Calu3 (cell line): Measurements from ENCODE around the gene EGLN1. TPM values are rescaled to one million over a fixed set of nuclear protein-coding genes. Genes with fewer than 3 reads are reported as not detected.

ENCODE experiments used
- BruUV-seq: library from RNA; stranded (reverse); fragments of 400-500 nt; replicated peaks from 2 replicates; lab custom pipeline; 2021; lab: Mats Ljungman, UMichigan
- CTCF ChIA-PET: fragments of 300-600 bp; sonication (Branson Sonifier 250); formaldehyde crosslinking; loops from one replicate; lab custom pipeline; 2022; ENCODE audit warnings: antibody characterized with exemption; lab: Charles Lee
- DNase-seq: peaks from one replicate; pipeline ENCODE4 v3.0.0; 2022
- H3K27ac Mint-ChIP-seq: one replicate; pipeline ENCODE4 v1.8.0; 2022; ENCODE audit warnings: mixed read lengths; ENCODE audit not compliant: unreplicated experiment
- H3K27me3 Mint-ChIP-seq: one replicate; pipeline ENCODE4 v1.8.0; 2022; ENCODE audit warnings: mixed read lengths; ENCODE audit not compliant: unreplicated experiment
- H3K36me3 Mint-ChIP-seq: one replicate; pipeline ENCODE4 v1.8.0; 2022; ENCODE audit warnings: mild to moderate bottlenecking, moderate library complexity, mixed read lengths; ENCODE audit not compliant: insufficient read depth, unreplicated experiment
- H3K4me1 Mint-ChIP-seq: one replicate; pipeline ENCODE4 v1.8.0; 2022; ENCODE audit warnings: mild to moderate bottlenecking, low read depth, mixed read lengths; ENCODE audit not compliant: unreplicated experiment
- H3K4me3 Mint-ChIP-seq: one replicate; pipeline ENCODE4 v1.8.0; 2022; ENCODE audit warnings: mild to moderate bottlenecking, low read depth, moderate library complexity, mixed read lengths; ENCODE audit not compliant: unreplicated experiment
- H3K9me3 Mint-ChIP-seq: one replicate; pipeline ENCODE4 v1.8.0; 2022; ENCODE audit warnings: low read depth, mixed read lengths; ENCODE audit not compliant: unreplicated experiment
- intact Hi-C: fragments of 100-400 bp; cut with micrococcal nuclease; formaldehyde crosslinking; loops from one replicate; pipeline ENCODE4 v1.10.0; 2022; ENCODE audit not compliant: unreplicated experiment
- total RNA-seq: library from RNA; stranded (reverse); gene quantifications from 2 replicates; pipeline ENCODE4 v1.2.3, GENCODE V29; 2022
- TF ChIP-seq, protein P1 (sequence below): fragments of 200-600 bp; IDR thresholded peaks from one replicate; pipeline ENCODE4 v1.8.0; 2022; ENCODE audit warnings: antibody characterized with exemption; ENCODE audit not compliant: unreplicated experiment

EGLN1 gene
- total RNA-seq, 1 experiment from 2014 or later: 34.9 TPM

DNA sequence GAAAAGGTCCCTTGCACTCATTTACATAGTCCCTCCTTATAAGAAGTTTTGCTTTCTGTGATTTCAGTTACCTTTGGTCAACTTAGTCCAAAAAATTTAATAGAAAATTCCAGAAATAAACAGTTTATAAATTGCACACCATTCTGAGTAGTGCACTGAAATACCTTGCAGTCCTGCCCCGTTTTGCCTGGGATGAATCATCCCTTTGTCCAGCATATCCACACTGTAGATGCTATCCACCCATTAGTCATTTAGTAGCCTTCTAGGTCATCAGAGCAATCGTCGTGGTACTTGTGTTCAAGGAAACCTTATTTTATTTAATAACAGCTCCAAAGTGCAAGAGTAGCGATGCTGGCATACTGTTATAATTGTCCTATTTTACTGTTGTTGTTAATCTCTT lies 46.0 kb downstream of the EGLN1 start:
- BruUV-seq: no TSS peak
- H3K4me3 Mint-ChIP-seq: no peak overlapping the region
- DNase-seq: no peak
- peaks cover 21% of the 10 kb centered on the region for H3K4me1 Mint-ChIP-seq
- CTCF ChIA-PET: no interaction called here
- no peak overlapping the region for H3K27ac Mint-ChIP-seq
- intact Hi-C loops: no loop called here
- H3K9me3 Mint-ChIP-seq: no peaks in the 10 kb centered on the region
- H3K27me3 Mint-ChIP-seq: no peaks in the 10 kb centered on the region
- TF ChIP-seq, protein P1, sequence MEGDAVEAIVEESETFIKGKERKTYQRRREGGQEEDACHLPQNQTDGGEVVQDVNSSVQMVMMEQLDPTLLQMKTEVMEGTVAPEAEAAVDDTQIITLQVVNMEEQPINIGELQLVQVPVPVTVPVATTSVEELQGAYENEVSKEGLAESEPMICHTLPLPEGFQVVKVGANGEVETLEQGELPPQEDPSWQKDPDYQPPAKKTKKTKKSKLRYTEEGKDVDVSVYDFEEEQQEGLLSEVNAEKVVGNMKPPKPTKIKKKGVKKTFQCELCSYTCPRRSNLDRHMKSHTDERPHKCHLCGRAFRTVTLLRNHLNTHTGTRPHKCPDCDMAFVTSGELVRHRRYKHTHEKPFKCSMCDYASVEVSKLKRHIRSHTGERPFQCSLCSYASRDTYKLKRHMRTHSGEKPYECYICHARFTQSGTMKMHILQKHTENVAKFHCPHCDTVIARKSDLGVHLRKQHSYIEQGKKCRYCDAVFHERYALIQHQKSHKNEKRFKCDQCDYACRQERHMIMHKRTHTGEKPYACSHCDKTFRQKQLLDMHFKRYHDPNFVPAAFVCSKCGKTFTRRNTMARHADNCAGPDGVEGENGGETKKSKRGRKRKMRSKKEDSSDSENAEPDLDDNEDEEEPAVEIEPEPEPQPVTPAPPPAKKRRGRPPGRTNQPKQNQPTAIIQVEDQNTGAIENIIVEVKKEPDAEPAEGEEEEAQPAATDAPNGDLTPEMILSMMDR: no peak
- H3K36me3 Mint-ChIP-seq: no peaks in the 10 kb centered on the region

DNA sequence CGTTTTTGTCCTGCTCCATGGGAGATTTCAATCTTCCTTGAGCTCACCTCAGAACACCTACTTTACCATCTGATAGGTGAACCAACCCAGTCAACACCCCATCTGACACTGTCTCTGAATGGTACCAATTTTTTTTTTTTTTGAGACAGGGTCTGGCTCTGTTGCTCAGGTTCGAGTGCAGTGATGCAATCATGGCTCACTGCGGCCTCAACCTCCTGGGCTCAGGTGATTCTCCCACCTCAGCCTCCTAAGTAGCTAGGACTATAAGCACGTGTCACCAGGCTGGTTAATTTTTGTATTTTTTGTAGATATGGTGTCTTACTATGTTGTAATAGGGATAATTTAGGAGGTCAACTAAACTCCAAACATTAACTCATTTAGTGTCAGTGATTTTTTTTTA lies 47.7 kb downstream of the EGLN1 start:
- Mint-ChIP-seq H3K9me3 (no peaks in the 10 kb centered on the region), H3K27ac (no peak overlapping the region), H3K36me3 (no peaks in the 10 kb centered on the region), H3K4me1 (peaks cover 21% of the 10 kb centered on the region), H3K27me3 (no peaks in the 10 kb centered on the region), H3K4me3 (no peak overlapping the region)
- no TSS peak for BruUV-seq
- TF ChIP-seq, protein P1: no peak
- intact Hi-C loops: no loop called here
- DNase-seq: no peak
- CTCF ChIA-PET: interaction anchor here (0.6 to 1.1 kb wide), 2 partner anchors 36 to 204 kb away, joined by 3 to 4 read pairs; partner anchors contain the start of genes EXOC8 and SPRTN

DNA sequence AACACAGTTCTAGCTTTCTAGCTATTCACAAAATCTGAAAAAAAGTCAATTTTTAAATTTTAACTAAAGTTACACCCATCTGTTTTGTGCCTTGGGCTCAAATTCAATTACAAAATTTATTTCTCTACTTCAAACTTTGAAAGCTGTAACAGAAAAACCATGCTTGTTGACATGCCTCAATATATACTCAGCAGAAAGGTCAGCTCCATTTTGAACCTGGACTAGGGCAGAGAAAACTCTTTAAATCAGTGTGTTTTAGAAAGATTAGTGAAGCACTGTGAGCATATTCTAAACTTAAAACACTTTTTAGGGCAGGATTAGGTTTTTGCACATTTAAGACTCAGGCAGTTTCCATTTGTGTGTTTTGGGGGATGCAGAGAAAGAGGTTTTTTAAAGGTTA lies 49.6 kb downstream of the EGLN1 start:
- Mint-ChIP-seq H3K27me3 (no peaks in the 10 kb centered on the region), H3K9me3 (no peaks in the 10 kb centered on the region), H3K27ac (no peak overlapping the region), H3K4me1 (peaks cover 13% of the 10 kb centered on the region), H3K4me3 (no peak overlapping the region), H3K36me3 (no peaks in the 10 kb centered on the region)
- CTCF ChIA-PET: interaction anchor here (0.6 kb wide), 1 partner anchor 207 kb away, joined by 3 read pairs; no protein-coding TSS in a partner anchor
- DNase-seq: no peak
- no TSS peak for BruUV-seq
- intact Hi-C loops: no loop called here
- TF ChIP-seq, protein P1: no peak

DNA sequence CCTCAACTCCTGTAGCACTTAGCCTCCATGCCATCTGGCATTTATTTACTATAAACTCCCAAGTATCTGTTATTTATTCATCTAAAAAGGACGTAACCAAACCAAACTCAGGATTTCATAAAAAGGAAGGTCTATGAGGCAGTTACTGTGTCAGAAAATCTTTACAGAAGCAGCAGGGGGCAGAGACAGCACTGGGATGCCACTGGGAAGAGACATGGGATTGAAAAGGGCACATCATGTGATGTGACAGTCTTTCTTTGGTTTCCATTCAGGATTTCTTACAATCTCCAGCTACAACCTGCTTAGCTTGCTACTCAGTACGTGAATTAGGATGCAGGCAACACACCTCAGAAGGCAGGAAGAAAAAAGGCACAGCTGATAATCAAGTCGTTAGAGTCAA lies 52.8 kb downstream of the EGLN1 start:
- no peaks in the 10 kb centered on the region for H3K27me3 Mint-ChIP-seq
- H3K9me3 Mint-ChIP-seq: no peaks in the 10 kb centered on the region
- no peak overlapping the region for H3K27ac Mint-ChIP-seq
- H3K36me3 Mint-ChIP-seq: no peaks in the 10 kb centered on the region
- intact Hi-C loops: no loop called here
- no peak overlapping the region for H3K4me3 Mint-ChIP-seq
- H3K4me1 Mint-ChIP-seq: no peaks in the 10 kb centered on the region
- CTCF ChIA-PET: no interaction called here
- TF ChIP-seq, protein P1: no peak
- no TSS peak for BruUV-seq
- DNase-seq: no peak
